GM18517 (cell line): Measurements from ENCODE around the gene TTYH2.
"Not testable (repeated sequence)": the region's sequence is repeated elsewhere in the genome, so short reads cannot be mapped to it uniquely, and the experiment has no call there.

ENCODE experiments used
- ATAC-seq: cut with Tn5 transposase; IDR thresholded peaks from one replicate; pipeline ENCODE4 v1.9.1; 2021; ENCODE audit warnings: mild to moderate bottlenecking, moderate library complexity; ENCODE audit not compliant: unreplicated experiment

The TTYH2 gene

DNA sequence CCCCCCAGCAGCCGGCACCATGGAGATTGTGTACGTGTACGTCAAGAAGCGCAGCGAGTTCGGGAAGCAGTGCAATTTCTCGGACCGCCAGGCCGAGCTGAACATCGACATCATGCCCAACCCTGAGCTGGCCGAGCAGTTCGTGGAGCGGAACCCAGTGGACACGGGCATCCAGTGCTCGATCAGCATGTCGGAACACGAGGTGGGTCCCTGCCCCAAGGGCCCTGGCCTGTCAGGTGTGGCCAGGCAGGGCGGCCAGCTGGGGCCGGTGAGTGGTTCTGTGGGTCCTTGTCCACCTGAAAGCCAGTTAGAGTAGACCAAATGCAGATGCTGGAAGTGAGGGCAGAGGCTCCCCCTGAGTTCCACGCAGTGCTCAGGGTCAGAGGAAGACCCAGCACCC lies 68.4 kb downstream of the TTYH2 start:
- ATAC-seq, result no peak

DNA sequence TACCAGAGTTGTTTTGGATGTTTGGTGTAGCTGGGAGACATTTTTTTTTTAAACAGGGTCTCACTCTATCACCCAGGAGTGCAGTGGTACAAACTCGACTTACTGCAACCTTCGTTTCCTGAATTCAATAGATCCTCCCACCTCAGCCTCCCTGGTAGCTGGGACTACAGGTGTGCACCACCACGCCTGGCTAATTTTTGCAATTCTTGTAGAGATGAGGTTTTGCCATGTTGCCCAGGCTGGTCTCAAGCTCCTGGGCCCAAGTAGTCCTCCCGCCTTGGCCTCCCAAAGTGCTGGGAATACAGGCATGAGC lies 68.9 kb downstream of the TTYH2 start:
- not testable (repeated sequence) for ATAC-seq

DNA sequence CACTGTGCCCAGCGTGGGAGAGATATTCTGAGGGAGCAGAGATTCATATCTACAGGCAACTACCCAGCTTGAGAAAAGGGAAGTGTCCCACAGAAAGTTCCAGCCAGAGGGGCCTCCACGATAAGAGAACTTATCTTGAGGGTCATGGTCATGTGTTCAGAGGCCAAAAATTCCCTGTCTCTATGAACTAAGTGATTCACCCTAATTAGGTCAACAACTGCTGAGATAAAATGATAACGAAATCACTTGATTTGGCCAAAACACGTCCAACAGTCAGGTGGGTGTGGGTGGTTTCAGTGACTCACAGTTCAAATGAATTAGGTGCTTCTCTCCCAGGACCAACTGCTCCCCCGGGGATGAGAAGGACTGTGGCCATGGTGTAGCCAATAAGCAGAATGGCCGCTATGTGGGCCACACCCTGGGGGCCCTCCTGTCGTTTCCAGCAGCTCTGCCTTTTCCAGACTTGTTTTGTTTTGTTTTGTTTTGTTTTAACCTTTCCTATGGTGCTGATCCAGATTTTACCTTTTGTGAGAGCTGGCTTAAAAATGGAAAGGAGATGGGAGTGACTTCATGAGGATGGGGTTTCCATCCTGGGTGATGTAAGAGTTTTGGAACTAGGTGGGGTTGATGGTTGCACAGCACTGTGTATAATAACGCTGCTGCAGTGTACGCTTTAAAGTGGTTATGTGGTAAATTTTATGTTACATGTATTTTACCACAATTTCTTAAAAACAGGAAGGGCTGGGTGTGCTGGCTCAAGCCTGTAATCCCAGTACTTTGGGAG lies 69.4 kb downstream of the TTYH2 start:
- ATAC-seq, result no peak

DNA sequence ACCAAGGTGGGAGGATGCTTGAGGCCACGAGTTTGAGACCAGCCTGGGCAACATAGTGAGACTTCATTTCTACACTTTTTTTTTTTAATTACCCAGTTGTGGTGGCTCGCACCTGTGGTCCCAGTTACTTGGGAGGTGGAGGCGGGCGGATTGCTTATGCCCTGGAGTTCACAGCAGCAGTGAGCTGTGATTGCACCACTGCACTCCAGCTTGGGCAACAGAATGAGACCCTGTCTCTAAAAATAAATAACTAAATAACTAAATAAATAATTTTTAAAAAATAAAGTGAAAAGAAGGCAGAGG lies 70.0 kb downstream of the TTYH2 start:
- ATAC-seq, result no peak

DNA sequence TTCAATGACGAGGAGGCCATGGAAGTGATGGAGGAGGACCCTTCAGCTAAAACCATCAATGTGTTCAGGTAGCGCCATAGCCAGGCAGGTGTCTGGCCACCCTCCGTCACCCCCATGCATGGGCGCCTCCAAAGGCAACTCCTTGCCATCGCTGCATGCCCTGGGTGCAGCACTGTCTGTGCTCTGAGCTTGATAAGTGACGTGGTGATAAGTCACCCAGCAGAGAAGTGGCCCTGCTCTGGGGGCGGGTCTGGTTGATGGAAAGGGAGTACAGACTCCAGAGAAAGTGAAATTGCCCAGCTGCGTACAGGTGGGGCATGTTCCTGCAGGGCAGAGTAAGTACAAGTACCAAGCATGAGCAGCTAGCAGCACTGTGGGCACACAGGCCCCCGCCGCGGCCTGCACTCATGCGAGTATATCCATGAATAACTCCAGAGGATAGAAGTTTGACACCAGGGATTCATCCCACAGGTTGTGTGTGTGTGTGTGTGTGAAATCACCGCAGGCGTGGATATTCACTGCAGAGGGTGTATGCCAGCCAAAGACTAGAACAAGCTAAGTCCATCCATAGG lies 73.7 kb downstream of the TTYH2 start:
- no peak for ATAC-seq

DNA sequence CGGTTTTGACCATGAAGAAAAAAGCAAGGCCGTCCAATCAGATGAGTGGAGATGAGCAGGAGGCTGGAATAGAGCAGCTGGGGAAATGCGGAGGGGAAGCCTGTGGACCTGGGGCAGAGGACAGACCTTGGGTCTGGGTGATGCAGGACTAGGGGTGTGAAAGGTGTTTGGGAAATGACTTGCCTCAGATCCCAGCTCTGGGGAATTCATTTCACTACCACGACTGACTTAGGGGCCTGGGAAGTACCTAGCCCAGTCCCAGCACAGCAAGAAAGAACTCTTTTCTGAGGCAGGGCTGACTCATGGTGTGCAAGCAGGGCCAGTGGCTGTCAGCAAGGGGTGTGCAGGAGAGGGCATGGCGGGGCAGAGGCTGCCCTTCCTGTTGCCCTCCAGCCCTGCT lies 75.4 kb downstream of the TTYH2 start:
- no peak for ATAC-seq

DNA sequence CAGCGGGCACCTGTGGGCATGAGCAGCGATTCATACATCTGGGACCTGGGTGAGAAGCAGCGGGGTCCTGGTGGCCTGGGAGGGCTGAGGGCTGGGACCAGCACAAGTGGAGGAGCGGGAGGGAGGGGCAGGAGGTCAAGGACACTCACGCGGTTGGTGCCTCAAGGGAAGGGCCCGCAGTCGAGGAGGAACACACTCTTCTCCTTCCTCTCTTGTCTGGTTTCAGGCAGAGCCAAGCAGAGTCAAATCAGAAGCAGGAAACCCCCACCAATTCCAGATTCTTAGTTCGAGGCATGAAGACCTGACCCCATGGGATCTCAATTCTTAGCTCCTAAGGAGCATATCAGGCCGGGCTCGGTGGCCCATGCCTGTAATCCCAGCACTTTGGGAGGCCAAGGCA lies 76.3 kb downstream of the TTYH2 start:
- ATAC-seq, result no peak

DNA sequence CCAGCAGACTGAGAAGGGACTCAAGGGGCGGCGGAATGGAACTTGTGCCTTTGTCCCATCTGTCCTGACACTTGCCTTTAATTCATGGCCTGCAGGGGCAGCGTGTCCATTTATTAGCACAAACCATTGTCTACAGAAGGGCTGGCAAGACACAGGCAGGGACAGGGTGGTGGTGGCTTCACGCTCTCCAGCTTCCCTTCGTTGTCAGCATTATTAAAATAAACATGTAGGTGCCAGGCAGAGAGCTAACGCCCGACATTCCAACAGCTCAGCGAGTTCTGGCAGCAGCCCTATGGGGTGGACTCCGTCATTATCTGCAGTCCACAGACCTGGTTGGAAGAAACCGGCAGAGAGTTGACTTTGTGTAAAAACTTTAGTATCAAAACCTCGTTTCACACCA lies 77.0 kb downstream of the TTYH2 start:
- ATAC-seq, result no peak

DNA sequence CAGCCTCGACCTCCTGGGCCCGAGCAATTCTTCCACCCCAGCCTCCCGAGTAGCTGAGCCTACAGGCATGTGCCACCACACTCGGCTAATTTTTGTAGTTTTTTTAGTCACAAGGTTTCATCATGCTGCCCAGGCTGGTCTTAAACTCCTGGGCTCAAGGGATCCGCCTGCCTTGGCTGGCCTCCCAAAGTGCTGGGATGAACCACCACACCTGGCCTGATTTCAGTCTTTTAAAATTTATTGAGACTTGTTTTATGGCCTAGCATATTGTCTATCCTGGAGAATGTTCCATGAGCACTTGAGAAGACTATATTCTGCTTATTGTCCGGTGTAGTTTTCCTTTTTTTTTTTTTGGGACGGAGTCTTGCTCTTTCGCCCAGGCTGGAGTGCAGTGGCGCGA lies 79.1 kb downstream of the TTYH2 start:
- no peak for ATAC-seq

DNA sequence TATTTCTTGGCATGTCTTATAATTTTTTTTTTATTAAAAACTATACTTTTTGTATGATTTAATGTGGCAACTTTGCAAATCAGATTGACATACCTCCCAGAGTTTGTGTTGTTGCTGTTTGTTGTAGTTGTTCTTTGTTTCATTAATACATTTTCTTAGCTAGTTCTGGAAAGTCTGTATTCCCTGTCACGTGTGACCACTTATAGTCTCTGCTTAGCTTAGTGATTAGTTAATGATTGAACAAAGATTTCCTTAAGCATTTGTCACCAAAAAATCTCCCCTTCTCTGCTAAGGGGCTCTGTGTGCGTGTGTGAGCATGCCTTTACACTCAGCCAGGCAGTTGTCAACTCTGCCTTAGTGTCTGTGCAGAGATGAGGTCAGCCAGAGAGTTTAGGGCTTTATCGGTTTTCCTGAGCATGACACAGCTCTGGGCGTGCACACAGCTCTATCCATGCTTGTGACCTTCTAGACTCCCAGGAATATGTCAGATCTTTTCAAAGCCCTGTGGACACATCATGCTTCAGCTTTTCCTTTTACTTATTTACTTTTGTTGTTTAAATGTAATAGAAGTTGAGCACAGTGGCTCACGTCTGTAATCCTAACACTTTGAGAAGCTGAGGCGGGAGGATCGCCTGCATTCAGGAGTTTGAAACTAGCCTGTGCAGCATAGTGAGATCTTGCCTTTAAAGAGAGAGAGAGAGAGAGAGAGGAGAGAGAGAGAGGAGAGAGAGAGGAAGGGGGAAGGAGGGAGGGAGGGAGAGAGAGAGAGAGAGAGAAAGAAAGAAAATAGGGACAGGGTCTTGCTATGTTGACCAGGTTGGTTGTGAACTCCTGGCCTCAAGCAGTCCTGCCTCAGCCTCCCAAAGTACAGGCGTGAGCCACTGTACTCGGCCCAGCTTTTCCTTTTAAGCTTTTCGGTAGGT lies 82.5 kb downstream of the TTYH2 start:
- no peak for ATAC-seq

DNA sequence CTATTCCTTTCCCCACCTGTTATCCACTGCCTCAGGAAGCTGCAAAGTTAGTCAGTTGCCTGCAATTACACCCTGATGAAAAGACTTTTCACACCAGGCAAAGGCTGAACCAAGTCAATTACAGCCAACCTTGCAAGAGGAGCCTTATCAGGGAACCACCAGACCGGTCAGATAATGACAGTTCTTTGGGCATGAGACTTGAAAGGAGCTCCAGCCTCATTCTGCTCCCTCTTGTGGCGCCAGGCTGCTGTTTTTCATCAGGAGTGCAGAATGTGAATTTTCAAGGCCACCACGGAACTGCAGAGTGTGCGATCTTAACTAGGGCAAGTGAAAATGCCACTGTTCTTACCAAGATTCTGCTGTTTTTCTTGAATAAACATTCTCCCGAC lies 83.2 kb downstream of the TTYH2 start:
- ATAC-seq, result no peak

DNA sequence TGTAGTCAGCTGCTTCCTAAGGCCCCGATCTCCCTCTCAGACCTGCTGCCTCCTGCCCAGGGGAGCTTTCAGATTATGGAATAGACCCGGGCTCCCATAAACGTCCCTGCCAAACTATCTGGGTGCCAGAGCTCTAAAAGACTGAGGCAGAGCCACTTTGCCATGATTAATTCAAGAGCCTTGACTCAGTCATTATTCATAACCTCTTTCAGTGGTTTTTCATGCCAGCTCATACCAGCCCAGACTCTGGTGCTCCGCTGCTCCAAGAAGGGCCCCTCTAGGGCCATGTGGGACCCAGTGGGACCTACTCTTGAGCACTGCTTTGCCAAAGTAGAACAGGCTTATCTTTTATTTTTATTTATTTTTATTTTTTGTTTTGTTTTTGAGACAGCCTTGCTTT lies 84.6 kb downstream of the TTYH2 start:
- no peak for ATAC-seq

DNA sequence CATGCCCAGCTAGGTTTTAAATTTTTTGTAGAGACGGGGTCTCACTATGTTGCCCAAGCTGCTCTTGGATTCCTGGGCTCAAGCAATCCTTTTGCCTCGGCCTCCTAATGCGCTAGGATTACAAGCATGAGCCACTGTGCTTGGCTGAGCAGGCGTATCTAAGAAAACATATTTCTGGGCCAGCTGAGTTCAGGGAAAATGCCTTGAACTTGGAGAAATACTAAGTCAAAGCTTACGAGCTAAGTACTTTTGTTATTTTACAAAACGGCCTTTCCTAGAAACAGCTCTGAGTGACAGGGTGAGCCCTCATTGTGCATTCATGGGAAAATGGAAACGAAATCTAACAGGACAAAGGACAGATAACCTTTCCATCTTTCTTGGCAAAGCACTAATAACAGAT lies 85.4 kb downstream of the TTYH2 start:
- ATAC-seq, result no peak

DNA sequence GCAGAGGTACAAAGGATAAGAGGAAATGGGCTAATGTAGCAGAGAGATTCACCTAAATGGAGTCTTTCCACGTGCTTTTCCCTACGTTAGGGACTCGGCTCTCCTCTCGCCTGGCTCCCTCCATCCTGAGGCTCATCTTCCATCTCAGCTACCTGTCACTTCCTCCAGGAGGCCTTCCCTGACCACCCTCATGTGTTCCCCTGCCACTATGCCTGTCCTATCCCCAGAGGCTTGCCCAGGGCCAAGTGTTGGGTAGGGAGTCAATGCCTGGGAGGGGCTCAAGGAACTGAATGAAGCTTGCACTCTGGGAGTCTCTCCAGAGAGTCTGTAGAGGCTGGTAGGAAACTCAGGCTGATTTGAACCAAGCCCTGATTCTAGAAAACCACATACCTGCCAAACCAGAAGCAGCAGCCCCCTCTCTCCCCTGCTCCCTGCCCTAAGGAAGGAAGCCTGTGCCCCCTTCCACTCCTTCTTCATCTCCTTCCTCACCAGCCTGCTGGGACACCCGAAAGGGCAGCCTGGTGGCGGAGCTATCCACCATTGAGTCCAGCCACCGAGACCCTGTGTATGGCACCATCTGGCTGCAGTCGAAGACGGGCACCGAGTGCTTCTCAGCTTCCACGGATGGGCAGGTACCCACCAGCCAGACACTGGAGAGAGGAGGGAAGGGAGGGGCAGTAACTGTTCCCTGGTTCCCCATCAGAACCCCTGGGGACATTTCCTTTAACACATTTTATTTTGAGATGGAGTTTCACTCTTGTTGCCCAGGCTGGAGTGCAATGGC lies 86.0 kb downstream of the TTYH2 start:
- no peak for ATAC-seq

DNA sequence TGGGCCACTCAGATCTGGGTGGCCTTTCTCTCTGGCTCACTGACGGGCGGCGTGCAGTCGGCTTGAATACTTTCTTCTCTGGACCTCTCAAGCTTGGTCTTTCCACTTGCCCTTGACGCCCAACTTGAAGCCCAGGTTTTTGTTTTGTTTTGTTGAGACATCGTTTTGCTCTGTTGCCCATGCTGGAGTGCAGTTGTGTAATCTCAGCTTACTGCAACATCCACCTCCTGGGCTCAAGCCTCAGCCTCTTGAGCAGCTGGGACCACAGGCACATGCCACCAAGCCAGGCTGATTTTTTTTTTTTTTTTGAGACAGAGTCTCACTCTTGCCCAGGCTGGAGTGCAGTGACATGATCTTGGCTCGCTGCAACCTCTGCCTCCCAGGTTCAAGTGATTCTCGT lies 89.9 kb downstream of the TTYH2 start:
- ATAC-seq, result no peak

DNA sequence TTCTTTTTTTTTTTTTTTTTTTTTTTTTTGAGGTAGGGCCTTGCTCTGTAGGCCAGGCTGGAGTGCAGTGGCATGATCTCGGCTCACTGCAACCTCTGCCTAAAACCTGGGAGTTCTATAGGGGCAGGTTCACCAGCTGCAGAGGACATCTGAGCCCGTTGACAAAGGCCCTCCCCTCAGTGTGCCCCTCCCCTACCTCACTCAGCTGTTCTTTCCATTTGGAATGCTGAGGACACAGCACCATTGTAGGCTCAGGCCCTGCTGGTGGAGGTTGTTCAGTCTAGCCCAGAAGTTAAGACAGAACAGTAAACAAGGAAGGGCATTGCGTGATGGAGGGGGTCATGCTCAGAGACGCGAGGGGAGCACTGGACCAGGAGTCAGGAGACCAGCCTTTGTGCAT lies 90.8 kb downstream of the TTYH2 start:
- ATAC-seq, result no peak

DNA sequence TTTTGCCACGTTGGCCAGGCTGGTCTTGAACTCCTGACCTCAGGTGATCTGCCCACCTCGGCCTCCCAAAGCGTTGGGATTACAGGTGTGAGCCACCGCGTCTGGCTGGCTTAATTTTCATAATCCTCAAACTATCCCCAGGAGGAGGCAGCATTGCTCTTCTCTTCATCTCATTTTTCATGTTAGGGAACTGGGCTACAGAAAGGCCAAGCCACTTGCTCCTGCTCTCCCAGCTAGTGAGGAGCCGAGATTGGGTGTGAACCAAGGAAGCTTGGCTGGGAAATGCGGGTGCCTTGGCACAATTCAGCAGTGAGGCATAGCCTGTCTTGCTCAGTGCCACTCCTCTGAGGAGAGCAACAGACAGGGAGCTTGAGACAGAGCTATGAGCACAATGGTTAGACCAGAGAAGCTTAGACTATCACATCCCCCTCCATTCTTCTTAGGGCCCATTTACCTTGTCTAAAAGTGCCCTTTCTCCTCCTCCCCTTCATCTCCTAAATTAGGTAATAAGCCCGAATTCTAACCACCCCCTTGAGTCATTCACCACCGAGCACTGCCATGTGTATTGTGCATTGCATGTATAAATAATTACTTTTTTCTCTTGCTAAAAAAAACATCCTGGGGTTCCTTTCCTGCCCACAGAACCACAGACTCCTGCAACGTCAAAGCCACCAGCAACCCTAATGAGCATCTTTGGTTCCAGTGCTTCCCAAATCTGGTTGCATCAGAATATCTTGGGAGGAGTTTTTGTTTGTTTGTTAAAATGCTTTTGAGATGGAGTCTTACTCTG lies 92.7 kb downstream of the TTYH2 start:
- no peak for ATAC-seq

DNA sequence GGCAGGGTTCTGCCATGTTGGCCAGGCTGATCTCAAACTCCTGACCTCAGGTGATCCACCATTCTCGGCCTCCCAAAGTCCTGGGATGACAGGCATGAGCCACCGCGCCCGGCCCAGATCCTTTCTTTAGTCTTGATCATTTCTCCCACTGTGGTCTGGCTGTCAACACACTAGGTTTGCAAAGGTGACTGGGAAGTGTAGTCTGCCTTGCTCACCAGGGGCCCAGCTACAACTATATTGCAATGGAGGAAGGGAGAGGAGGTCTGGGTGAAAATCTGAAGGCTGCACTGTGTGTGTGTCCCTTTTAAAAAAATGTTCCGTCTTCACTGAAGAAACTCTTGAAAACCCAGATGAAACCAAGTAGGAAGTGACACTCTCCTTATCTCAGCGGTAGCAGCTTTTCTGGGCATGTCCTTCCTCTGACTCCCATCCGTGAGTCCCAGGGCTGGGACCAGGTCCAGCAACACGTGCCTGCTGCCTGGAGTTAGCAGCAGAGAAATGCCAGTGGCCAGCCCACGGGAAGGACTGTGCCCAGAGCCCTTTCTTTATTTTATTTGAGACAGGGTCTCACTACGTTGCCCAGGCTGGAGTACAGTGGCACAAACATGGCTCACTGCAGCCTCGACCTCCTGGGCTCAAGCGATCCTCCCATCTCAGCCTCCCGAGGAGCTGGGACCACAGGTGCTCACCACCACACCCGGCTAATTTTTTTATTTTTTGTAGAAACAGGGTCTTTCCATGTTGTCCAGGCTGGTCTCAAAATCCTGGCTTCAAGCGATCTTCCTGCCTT lies 94.8 kb downstream of the TTYH2 start:
- no peak for ATAC-seq

DNA sequence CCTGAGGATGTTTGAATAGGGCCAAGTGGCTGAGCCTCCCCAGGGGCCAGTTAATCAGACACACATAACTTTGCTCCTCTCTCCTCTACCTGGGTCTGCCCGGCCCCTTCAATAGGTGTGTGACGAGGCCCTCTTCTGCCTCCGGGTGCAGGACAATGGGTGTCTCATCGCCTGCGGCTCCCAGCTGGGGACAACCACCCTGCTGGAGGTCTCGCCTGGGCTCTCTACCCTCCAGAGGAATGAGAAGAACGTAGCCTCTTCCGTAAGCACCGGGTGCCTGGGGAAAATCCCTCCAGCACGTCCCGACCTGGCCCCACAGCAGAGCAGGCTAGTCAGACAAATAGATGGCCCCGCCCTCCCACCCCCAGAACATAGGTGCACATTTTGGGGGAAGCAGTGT lies 96.5 kb downstream of the TTYH2 start:
- ATAC-seq, result no peak
